NB4 (cell line): Measurements from ENCODE around the gene LRP1B.

ENCODE experiments used
- DNase-seq: peaks from one replicate; pipeline ENCODE4 v3.0.0; 2010; ENCODE audit warnings: low read depth
- H3K4me3 ChIP-seq: one replicate; pipeline ENCODE4 v1.5.1; 2011; ENCODE audit warnings: mild to moderate bottlenecking, low read depth, low read length, moderate library complexity
- MYC ChIP-seq: IDR thresholded peaks from 2 replicates; pipeline ENCODE4 v1.6.1; 2011; ENCODE audit warnings: low read depth, low read length
- POLR2A ChIP-seq: IDR thresholded peaks from 2 replicates; pipeline ENCODE4 v1.6.1; 2011; ENCODE audit warnings: mild to moderate bottlenecking; ENCODE audit not compliant: insufficient read length; ENCODE audit errors: extremely low read depth
- TF ChIP-seq, protein P1 (sequence below): IDR thresholded peaks from 2 replicates; pipeline ENCODE4 v1.6.1; 2011; ENCODE audit warnings: low read depth, low read length
- TF ChIP-seq, protein P2 (sequence below): IDR thresholded peaks from one replicate; pipeline ENCODE4 v1.5.1; 2012; ENCODE audit warnings: low read depth, low read length

Gene LRP1B

DNA sequence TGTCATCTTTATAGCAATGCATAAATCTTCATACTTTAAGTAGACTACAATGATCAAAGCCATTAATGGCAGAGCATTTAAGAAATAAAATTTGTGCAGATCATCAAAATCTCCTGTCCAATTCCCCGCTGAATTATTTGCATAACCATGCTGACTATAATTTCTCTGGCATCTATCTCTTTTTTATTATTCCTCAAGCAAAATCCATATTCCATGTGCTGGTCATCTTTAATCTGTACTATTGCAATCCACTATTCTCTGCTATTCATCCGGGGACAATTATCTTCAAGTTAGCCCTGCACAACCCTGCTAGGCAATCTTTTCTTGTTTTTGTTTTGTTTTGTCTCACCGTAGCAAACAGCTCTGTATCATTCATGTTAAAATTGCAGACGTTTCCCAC, 1881.0 kb downstream of the LRP1B start:
- H3K4me3 ChIP-seq: no peak overlapping the region
- TF ChIP-seq, protein P1, sequence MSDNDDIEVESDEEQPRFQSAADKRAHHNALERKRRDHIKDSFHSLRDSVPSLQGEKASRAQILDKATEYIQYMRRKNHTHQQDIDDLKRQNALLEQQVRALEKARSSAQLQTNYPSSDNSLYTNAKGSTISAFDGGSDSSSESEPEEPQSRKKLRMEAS: no peak
- TF ChIP-seq MYC (no peak), POLR2A (no peak)
- TF ChIP-seq, protein P2, sequence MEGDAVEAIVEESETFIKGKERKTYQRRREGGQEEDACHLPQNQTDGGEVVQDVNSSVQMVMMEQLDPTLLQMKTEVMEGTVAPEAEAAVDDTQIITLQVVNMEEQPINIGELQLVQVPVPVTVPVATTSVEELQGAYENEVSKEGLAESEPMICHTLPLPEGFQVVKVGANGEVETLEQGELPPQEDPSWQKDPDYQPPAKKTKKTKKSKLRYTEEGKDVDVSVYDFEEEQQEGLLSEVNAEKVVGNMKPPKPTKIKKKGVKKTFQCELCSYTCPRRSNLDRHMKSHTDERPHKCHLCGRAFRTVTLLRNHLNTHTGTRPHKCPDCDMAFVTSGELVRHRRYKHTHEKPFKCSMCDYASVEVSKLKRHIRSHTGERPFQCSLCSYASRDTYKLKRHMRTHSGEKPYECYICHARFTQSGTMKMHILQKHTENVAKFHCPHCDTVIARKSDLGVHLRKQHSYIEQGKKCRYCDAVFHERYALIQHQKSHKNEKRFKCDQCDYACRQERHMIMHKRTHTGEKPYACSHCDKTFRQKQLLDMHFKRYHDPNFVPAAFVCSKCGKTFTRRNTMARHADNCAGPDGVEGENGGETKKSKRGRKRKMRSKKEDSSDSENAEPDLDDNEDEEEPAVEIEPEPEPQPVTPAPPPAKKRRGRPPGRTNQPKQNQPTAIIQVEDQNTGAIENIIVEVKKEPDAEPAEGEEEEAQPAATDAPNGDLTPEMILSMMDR: no peak
- DNase-seq: no peak

DNA sequence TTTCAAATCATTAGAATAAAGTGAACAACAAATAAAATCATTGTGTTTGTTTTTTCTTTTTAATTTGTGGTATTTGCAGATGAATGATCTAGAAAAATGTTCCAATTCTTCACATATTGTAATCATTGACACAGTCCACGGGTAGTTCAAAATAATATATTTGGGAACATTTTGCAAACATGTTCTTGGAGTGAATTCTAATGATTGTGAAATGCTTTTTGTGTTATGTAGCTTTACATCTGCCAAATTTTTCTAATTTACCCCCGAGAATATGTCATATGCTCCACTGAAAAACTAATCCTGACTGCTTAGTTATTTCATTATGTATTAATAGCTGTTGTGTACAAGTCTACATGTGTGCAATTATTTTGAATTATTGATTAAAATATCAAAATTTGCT, 1882.2 kb downstream of the LRP1B start:
- no peak overlapping the region for H3K4me3 ChIP-seq
- no peak for DNase-seq
- TF ChIP-seq MYC: no peak
- TF ChIP-seq, protein P2: no peak
- TF ChIP-seq, protein P1: no peak
- no peak for TF ChIP-seq POLR2A

DNA sequence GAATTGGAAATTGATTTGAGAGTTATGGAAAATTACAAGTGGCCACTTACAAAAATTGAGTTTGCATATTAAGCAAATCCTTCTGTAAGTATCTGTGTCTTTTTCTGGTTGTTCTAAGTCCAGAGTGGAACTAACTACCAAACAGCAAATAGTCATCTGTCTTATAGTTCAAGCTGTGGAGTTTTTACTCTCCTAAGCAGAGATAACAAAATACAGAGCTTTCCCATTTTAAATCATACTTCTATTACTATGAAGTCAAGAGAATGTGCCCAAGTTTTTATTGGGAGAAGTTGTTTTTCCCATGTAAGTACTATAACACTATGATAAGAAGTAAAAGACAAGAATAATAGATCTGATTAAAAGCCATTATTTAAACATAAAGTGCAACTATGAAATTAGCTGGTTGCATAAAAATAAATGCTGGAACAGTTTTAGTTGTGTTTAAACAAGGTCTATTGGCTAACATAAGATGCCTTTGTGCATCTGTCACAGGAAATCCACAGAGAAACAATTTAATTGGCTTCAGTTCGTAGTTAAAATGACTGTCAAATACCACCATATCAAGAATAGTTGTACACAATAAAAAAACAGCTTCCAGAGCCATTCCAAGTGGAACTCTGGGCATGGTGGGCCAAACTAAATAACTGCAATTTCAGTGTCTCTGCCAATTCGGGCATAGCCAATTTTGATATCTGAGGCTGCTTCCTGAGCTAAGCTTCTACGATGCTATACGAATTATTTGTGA, 1883.2 kb downstream of the LRP1B start:
- no peak overlapping the region for H3K4me3 ChIP-seq
- DNase-seq: no peak
- TF ChIP-seq MYC: no peak
- TF ChIP-seq, protein P1: no peak
- no peak for TF ChIP-seq POLR2A
- TF ChIP-seq, protein P2: no peak

DNA sequence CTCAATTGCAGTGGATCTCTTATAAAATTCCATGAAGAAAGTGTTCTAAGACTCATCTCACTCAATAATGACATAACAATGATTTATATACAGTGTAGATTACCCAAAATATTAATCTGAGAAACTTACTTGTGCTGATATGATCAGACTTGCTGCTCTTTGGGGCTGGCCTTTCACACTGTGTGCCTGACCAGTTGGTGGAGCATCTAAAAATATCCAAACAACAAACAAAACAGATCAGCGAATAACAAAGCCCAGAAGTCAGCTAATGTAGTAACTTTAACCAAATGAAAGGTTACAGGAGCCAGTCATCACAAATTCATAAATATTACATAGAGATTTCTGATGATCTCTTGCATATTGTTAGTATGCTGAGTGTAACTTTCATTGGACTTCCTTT, 1883.9 kb downstream of the LRP1B start:
- DNase-seq: no peak
- TF ChIP-seq, protein P2: no peak
- no peak for TF ChIP-seq POLR2A
- no peak for TF ChIP-seq MYC
- TF ChIP-seq, protein P1: no peak
- no peak overlapping the region for H3K4me3 ChIP-seq

DNA sequence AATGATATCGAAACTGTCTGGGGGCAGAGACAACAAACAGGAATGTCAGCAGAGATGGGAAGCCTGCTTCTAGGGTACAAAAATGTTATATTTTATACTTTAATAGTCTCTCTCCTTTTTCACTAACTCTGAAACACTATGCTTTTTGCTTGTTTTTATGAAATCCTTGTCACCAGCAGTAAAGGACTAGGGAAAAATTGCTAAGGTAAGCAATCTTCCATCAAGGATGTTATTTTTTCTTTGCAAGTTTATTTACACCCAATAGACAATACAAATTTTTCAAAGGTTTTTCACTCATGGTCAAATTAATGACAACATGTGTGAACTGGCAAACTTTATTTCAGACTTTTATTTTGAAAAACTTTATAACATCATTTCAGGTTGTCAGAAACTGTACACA, 1884.8 kb downstream of the LRP1B start:
- TF ChIP-seq, protein P1: no peak
- TF ChIP-seq POLR2A: no peak
- no peak for DNase-seq
- no peak overlapping the region for H3K4me3 ChIP-seq

DNA sequence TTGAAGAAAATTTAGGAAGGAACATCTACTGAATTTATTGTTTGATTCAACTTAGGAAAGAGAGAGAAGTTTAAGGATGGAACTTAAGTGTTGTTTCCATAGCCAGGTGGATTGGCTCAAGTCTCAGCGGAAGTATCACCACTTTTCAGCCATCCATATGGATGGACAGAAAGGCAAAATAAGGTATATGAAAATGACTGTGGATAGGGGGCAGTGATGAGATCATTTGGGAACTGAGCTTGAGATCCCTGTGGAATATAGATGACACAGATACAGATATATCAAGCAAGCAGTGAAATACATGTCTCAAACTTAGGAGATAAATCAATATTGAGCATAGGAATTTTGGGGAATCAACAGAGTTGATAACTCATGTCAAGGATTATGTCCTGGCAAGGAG, 1887.9 kb downstream of the LRP1B start:
- no peak overlapping the region for H3K4me3 ChIP-seq
- TF ChIP-seq, protein P1: no peak
- TF ChIP-seq, protein P2: no peak
- no peak for TF ChIP-seq POLR2A
- no peak for TF ChIP-seq MYC
- no peak for DNase-seq
